HG02798 (cell line): ENCODE measurements around the gene FAM120B.

Experiments used
- ATAC-seq: cut with Tn5 transposase; IDR thresholded peaks from one replicate; pipeline ENCODE4 v1.9.1; 2021; ENCODE audit warnings: mild to moderate bottlenecking; ENCODE audit not compliant: unreplicated experiment, poor library complexity

The FAM120B gene

GRCh38 chr6:170438402-170438753 lies 131.8 kb downstream of the FAM120B start:
- peak; percentile 95 for ATAC-seq

- no peak for ATAC-seq
Observed at GRCh38 chr6:170438861-170439260, 132.3 kb downstream of the FAM120B start.

GRCh38 chr6:170439366-170440361 lies 133.1 kb downstream of the FAM120B start:
- no peak for ATAC-seq

- ATAC-seq = no peak
Observed at GRCh38 chr6:170440437-170440836, 133.9 kb downstream of the FAM120B start.

GRCh38 chr6:170441316-170441715 lies 134.8 kb downstream of the FAM120B start:
- ATAC-seq = no peak

- ATAC-seq = no peak
Observed at GRCh38 chr6:170442596-170442995, 136.0 kb downstream of the FAM120B start.

- no peak for ATAC-seq
Observed at GRCh38 chr6:170443151-170443662, 136.6 kb downstream of the FAM120B start.

GRCh38 chr6:170444056-170444591 lies 137.6 kb downstream of the FAM120B start:
- no peak for ATAC-seq

GRCh38 chr6:170444811-170445211 lies 138.3 kb downstream of the FAM120B start:
- no peak for ATAC-seq

GRCh38 chr6:170445487-170445886 lies 138.9 kb downstream of the FAM120B start:
- ATAC-seq = no peak

GRCh38 chr6:170445971-170446370 lies 139.4 kb downstream of the FAM120B start:
- no peak for ATAC-seq

GRCh38 chr6:170446841-170447560 lies 140.4 kb downstream of the FAM120B start:
- ATAC-seq = no peak

- no peak for ATAC-seq
Observed at GRCh38 chr6:170447561-170447930, 141.0 kb downstream of the FAM120B start.

- ATAC-seq = no peak
Observed at GRCh38 chr6:170448317-170448716, 141.8 kb downstream of the FAM120B start.

GRCh38 chr6:170448751-170449630 lies 142.4 kb downstream of the FAM120B start:
- no peak for ATAC-seq

GRCh38 chr6:170449835-170450753 lies 143.5 kb downstream of the FAM120B start:
- ATAC-seq = no peak

- ATAC-seq = no peak
Observed at GRCh38 chr6:170450916-170451761, 144.6 kb downstream of the FAM120B start.
